ENCODE results near the gene TLK2. TPM values are rescaled to one million over a fixed set of nuclear protein-coding genes. Genes with fewer than 3 reads are reported as not detected.

The TLK2 gene
- polyA plus RNA-seq, 1 of the 3 experiments (the other 2 are of a cell fraction), result 51.9 TPM

GRCh38 chr17:62653002-62653825 lies 174.6 kb downstream of the TLK2 start:
- WGBS (ENCODE audit: low lambda C conversion rate), result 14% methylated on average over 29 of the region's 30 CpGs
- POLR2A ChIA-PET, result interaction anchor here (1.0 kb wide), 1 partner anchor 24 kb away, joined by 4 read pairs; no protein-coding TSS in a partner anchor
- peaks cover 100% of the 10 kb centered on the region for H3K79me2 ChIP-seq (ENCODE audit: insufficient read depth)
- TF ChIP-seq MXI1 (IDR thresholded peaks at IDR 0.05; ENCODE audit: low read depth, low read length) (peak; percentile 49; the same call in 1 of the 2 replicates), SMC3 (IDR thresholded peaks at IDR 0.05; ENCODE audit: low read depth, low read length) (peak; percentile 9; the same call in 1 of the 2 replicates), CHD2 (IDR thresholded peaks at IDR 0.05; ENCODE audit: low read length, partially characterized antibody) (no peak), USF1 (IDR thresholded peaks at IDR 0.05; ENCODE audit: borderline replicate concordance, low read depth) (no peak), EP300 (IDR thresholded peaks at IDR 0.05; ENCODE audit: borderline replicate concordance in 1 of 2, low read depth in 1 of 2, low read length in 1 of 2) (no peak), PBX3 (IDR thresholded peaks at IDR 0.05) (no peak), GABPA (IDR thresholded peaks at IDR 0.05; ENCODE audit: low read depth) (no peak), MEF2A (IDR thresholded peaks at IDR 0.05; ENCODE audit: borderline replicate concordance, low read depth) (no peak), GATA2 (CRISPR knock-in tag; IDR thresholded peaks at IDR 0.05) (no peak), NFIC (IDR thresholded peaks at IDR 0.05; ENCODE audit: borderline replicate concordance) (no peak), JUND (IDR thresholded peaks at IDR 0.05) (no peak), YY1 (IDR thresholded peaks at IDR 0.05; ENCODE audit: low read depth) (no peak), TEAD4 (IDR thresholded peaks at IDR 0.05; ENCODE audit: borderline replicate concordance, insufficient read depth) (no peak), FOSL2 (IDR thresholded peaks at IDR 0.05; ENCODE audit: borderline replicate concordance, low read depth) (no peak), SIN3A (IDR thresholded peaks at IDR 0.05; ENCODE audit: borderline replicate concordance, low read depth, low read length) (no peak), MAX (IDR thresholded peaks at IDR 0.05; ENCODE audit: low read depth) (no peak), ZBTB33 (IDR thresholded peaks at IDR 0.05; ENCODE audit: borderline replicate concordance, low read depth) (no peak), IRF3 (IDR thresholded peaks at IDR 0.05; ENCODE audit: low read depth, low read length) (no peak), RCOR1 (IDR thresholded peaks at IDR 0.05; ENCODE audit: low read length) (no peak), TAF1 (IDR thresholded peaks at IDR 0.05; ENCODE audit: borderline replicate concordance, low read depth, low read length) (peak; percentile 29; the same call in 1 of the 2 replicates), RFX5 (IDR thresholded peaks at IDR 0.05; ENCODE audit: low read length) (no peak), RAD21 (IDR thresholded peaks at IDR 0.05; ENCODE audit: low read length) (no peak), EZH2phosphoT487 (IDR thresholded peaks at IDR 0.05; ENCODE audit: borderline replicate concordance, low read depth) (no peak), FOXJ3 (CRISPR knock-in tag; IDR thresholded peaks at IDR 0.05) (no peak)

More at GRCh38 chr17:62653002-62653825, 174.6 kb downstream of the TLK2 start:
- peaks cover 38% of the 10 kb centered on the region for H3F3A ChIP-seq (replicated peaks; ENCODE audit: insufficient read depth)
- no peaks in the 10 kb centered on the region for H3K9me2 ChIP-seq
- no peaks in the 10 kb centered on the region for H3K9me3 ChIP-seq
- peaks cover 28% of the 10 kb centered on the region for H4K20me1 ChIP-seq (ENCODE audit: insufficient read depth)
- CTCF ChIA-PET, result interaction anchor here (0.9 to 5.6 kb wide), 2 partner anchors 19 to 87 kb away, joined by 3 to 27 read pairs; no protein-coding TSS in a partner anchor
- peak; percentile 97 for DNase-seq
- H2AFZ ChIP-seq (ENCODE audit: low read depth), result no peak overlapping the region
- H3K9ac ChIP-seq, result peak overlapping the region; percentile 81
- H3K4me2 ChIP-seq, result peak overlapping the region; percentile 96
- H3K4me3 ChIP-seq (ENCODE audit: low read depth in 2 of 2, low read length in 1 of 2), result peak overlapping the region; percentile 47 to 60
- peak overlapping the region; percentile 88 to 93 for H3K27ac ChIP-seq (ENCODE audit: low read depth in 2 of 2, low read length in 1 of 2)
- peaks cover 25 to 36% of the 10 kb centered on the region in 2 experiments for H3K4me1 ChIP-seq (ENCODE audit: control insufficient read depth in 1 of 2, insufficient read depth in 2 of 2, low read depth in 1 of 2, low read length in 1 of 2)
- peaks cover 12 to 37% of the 10 kb centered on the region in 2 experiments for H3K36me3 ChIP-seq (replicated peaks in 1 of 2; ENCODE audit: control insufficient read depth in 1 of 2, insufficient read depth in 2 of 2, low read length in 1 of 2)
- H3K27me3 ChIP-seq (ENCODE audit: insufficient read depth), result no peaks in the 10 kb centered on the region

All from SK-N-SH (cell line).